Non-pigmented ciliary epithelial cell (primary cell): ENCODE data around the gene EVI5L.

ENCODE experiments used
- DNase-seq: peaks from one replicate; pipeline ENCODE4 v3.0.0-alpha.2; 2010; ENCODE audit warnings: low read depth

Gene EVI5L

DNA sequence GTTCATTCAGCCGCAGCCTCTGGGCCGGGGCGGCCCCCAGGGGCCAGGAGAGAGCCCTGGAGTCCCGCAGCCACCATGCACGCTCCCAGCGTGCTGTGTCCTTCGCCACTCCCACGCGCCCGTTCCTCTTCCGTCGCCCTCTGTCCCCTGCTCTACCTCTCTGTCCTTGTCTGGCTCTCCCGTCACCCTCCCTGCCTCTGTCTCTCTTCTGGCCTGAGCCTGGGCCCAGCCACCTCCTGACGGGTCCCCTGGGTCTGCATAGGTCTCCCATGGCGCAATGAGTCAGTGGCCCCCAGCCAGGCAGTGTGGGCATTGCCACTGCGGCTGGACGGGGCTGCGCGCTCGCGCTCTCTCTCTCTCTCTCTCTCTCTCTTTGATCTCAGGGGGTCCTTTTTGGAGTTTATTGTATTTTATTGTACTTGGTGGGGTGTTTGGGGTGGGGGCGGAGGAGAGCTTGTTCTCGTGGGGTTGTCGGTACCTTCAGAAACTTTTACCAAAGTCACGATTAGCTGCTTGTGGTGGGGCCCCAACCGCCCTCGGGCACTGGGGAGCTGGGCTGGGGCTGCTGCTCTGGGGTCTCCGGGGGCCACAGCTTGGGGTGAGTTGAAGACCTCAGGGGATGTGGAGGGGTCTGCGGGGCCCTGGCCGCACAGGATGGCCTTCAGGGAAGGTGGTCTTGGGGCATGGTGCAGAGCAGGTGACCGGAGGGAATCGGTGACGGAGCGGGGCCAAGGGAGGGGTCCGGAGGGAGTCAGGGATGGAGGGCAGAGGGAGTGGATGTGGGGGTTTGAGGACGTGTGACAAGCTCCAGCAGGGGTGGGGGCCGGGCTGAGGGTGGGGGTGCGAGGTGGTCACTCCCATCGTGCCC is 82.9 kb downstream of the EVI5L start:
- DNase-seq = no peak

DNA sequence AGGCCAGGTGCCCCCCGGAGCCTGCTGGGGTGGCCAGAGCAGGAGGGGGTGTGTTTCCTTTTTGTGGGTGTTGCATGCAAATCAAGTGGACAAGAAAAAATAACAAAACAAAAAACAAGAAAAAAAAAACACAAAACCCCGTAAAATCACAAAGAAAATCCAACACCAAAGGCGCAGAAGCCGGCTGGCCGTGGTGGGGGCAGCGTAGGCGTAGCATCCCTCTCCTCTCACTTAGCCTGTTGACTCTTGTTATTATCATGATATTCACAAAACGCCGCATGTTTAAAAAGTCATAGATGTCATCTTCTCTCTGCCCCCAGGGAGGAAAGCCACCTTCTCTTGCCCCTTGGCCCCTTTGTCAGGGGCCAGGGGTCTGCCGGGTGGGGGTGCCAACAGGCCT is 83.6 kb downstream of the EVI5L start:
- DNase-seq = no peak

DNA sequence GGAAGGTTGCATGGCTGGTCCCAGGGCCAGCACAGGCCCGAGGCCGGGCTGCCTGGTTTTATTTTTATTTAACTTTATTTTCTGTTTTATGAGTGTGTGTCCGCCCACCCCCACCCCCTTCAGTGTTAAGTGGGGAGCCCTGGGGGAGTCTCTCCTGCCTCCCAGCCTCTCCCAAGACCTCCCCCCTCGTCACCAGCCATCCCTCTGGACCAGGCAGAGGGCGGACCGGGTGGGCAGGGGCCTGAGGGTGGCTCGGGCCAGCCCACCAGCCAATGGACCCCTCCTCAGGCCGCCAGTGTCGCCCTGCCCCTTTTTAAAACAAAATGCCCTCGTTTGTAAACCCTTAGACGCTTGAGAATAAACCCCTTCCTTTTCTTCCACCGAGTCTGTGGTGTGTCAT is 84.1 kb downstream of the EVI5L start:
- DNase-seq = no peak
